SK-N-SH treated with all-trans-retinoic acid at 6 μM for 48 hours (cell line): ENCODE data around the gene LMBR1.

Experiments
- CREB5 ChIP-seq: fragments of 250-450 bp; sonication (Bioruptor Pico); IDR thresholded peaks from 2 replicates; pipeline ENCODE4 v1.5.1; 2020; ENCODE audit warnings: low read depth, mild to moderate bottlenecking, moderate library complexity
- CSRNP3 ChIP-seq: fragments of 250-450 bp; sonication (Bioruptor Pico); IDR thresholded peaks from 2 replicates; pipeline ENCODE4 v1.5.1; 2021; ENCODE audit warnings: mild to moderate bottlenecking, moderate library complexity
- ESRRG ChIP-seq: fragments of 250-450 bp; sonication (Bioruptor Pico); IDR thresholded peaks from 2 replicates; pipeline ENCODE4 v1.6.1; 2021; ENCODE audit warnings: mild to moderate bottlenecking
- PPARA ChIP-seq: fragments of 250-450 bp; sonication (Bioruptor Pico); IDR thresholded peaks from 2 replicates; pipeline ENCODE4 v1.5.0; 2020; ENCODE audit warnings: mild to moderate bottlenecking, borderline replicate concordance
- ZFP3 ChIP-seq: fragments of 250-450 bp; sonication (Bioruptor Pico); IDR thresholded peaks from 2 replicates; pipeline ENCODE4 v1.5.0; 2020; ENCODE audit warnings: mild to moderate bottlenecking, moderate library complexity

- 0 out of 2 replicates have a peak, but pooled peaks have one; percentile 9 for TF ChIP-seq CSRNP3 (CRISPR knock-in tag)
- no peak for TF ChIP-seq ESRRG (CRISPR knock-in tag)
- TF ChIP-seq ZFP3 (CRISPR knock-in tag) = no peak
- no peak for TF ChIP-seq PPARA (CRISPR knock-in tag)
- TF ChIP-seq CREB5 (CRISPR knock-in tag) = no peak
These were observed 252.0 kb downstream of the LMBR1 start for GRCh38 chr7:156640949-156641485.
